Fibroblast of lung (primary cell): ENCODE measurements around the gene LBH. TPM values are rescaled to one million over a fixed set of nuclear protein-coding genes. Genes with fewer than 3 reads are reported as not detected.

ENCODE experiments used
- DNase-seq, 2 donors: peaks; one replicate each; pipeline versions ENCODE4 v3.0.0 to v3.0.0-alpha.2; 2010; ENCODE audit warnings: low read depth in 2 of 2
- H2AFZ ChIP-seq: 2 replicates; pipeline ENCODE4 v1.5.1; 2012; ENCODE audit warnings: low read length, control low read depth, inconsistent platforms
- H3K27ac ChIP-seq: 2 replicates; pipeline ENCODE4 v1.5.1; 2011; ENCODE audit warnings: low read length, control low read depth; ENCODE audit not compliant: insufficient read depth
- H3K27me3 ChIP-seq: 2 replicates; pipeline ENCODE4 v1.5.1; 2011; ENCODE audit warnings: mild to moderate bottlenecking, low read length; ENCODE audit not compliant: control insufficient read depth, insufficient read depth
- H3K36me3 ChIP-seq: 2 replicates; pipeline ENCODE4 v1.5.1; 2011; ENCODE audit warnings: low read length; ENCODE audit not compliant: control insufficient read depth, insufficient read depth
- H3K4me1 ChIP-seq: 2 replicates; pipeline ENCODE4 v1.5.1; 2011; ENCODE audit warnings: low read length; ENCODE audit not compliant: control insufficient read depth, insufficient read depth; ENCODE audit errors: extremely low read depth
- H3K4me2 ChIP-seq: 2 replicates; pipeline ENCODE4 v1.5.1; 2011; ENCODE audit warnings: low read length, control low read depth; ENCODE audit not compliant: insufficient read depth; ENCODE audit errors: extremely low read depth
- H3K4me3 ChIP-seq, 4 experiments: fragments of 200-600 bp in 1 of 4; sonication (generic) in 1 of 4; replicated peaks in 1 of 4; 2 replicates each; pipeline ENCODE4 v1.5.1; 2011 to 2016; ENCODE audit warnings: low read length in 4 of 4, low read depth in 3 of 4, mild to moderate bottlenecking in 3 of 4, control low read depth in 2 of 4, inconsistent platforms in 1 of 4, mixed read lengths in 1 of 4; ENCODE audit not compliant: insufficient read depth in 1 of 4; ENCODE audit errors: control extremely low read depth in 1 of 4
- H3K79me2 ChIP-seq: 2 replicates; pipeline ENCODE4 v1.5.1; 2012; ENCODE audit warnings: mild to moderate bottlenecking, low read length, inconsistent platforms; ENCODE audit not compliant: control insufficient read depth, insufficient read depth
- H3K9ac ChIP-seq: 2 replicates; pipeline ENCODE4 v1.5.1; 2011; ENCODE audit warnings: mild to moderate bottlenecking, low read length, control low read depth; ENCODE audit not compliant: insufficient read depth
- H3K9me3 ChIP-seq: 2 replicates; pipeline ENCODE4 v1.5.1; 2012; ENCODE audit warnings: low read depth, low read length; ENCODE audit not compliant: control insufficient read depth, insufficient read depth
- H4K20me1 ChIP-seq: 2 replicates; pipeline ENCODE4 v1.5.1; 2011; ENCODE audit warnings: low read length; ENCODE audit not compliant: control insufficient read depth, insufficient read depth; ENCODE audit errors: extremely low read depth
- EZH2 ChIP-seq: IDR thresholded peaks from 2 replicates; pipeline ENCODE4 v1.5.1; 2012; ENCODE audit warnings: low read length, control low read depth, mild to moderate bottlenecking; ENCODE audit errors: missing control alignments
- polyA plus RNA-seq, 2 donors: library from polyadenylated mRNA; depleted of rRNA in 1 of 2; stranded (reverse) in 1 of 2; unstranded in 1 of 2; fragments of >200 nt; gene quantifications; 2 replicates each; pipeline ENCODE4 v1.2.1, GENCODE V29; 2011 to 2012; ENCODE audit warnings: missing spikeins in 1 of 2
- total RNA-seq: library from RNA; depleted of rRNA; stranded (reverse); fragments of >200 nt; gene quantifications from 2 replicates; pipeline ENCODE4 v1.2.1, GENCODE V29; 2014
- TF ChIP-seq, protein P1 (sequence below), 2 donors: IDR thresholded peaks in 1 of 2; conservative IDR thresholded peaks in 1 of 2; 1 replicate in 1 of 2; 2 replicates in 1 of 2; pipeline ENCODE4 v1.5.1; 2011 to 2012; ENCODE audit warnings: low read length in 2 of 2, control low read depth in 1 of 2, inconsistent platforms in 1 of 2, low read depth in 1 of 2, mild to moderate bottlenecking in 1 of 2

Gene LBH
- total and polyA plus RNA-seq, 2 donors (not counting 1 experiment from before 2014, with no cell fraction given): 604 to 926 TPM

- no peak for TF ChIP-seq EZH2
- Histone ChIP-seq H3K36me3 (peaks cover 1% of the 10 kb centered on the region), H3K4me1 (peaks cover 5% of the 10 kb centered on the region), H3K4me3 (peak overlapping the region in 1 of 4 experiments; percentile 8), H3K9ac (no peak overlapping the region), H3K27me3 (no peaks in the 10 kb centered on the region), H3K27ac (no peak overlapping the region), H3K4me2 (peak overlapping the region; percentile 48), H3K79me2 (no peaks in the 10 kb centered on the region), H2AFZ (no peak overlapping the region), H4K20me1 (no peaks in the 10 kb centered on the region), H3K9me3 (no peaks in the 10 kb centered on the region)
- peak; percentile 66 to 71 for DNase-seq
Measured at GRCh38 chr2:30265052-30266015, 34.0 kb downstream of the LBH start.

GRCh38 chr2:30266051-30266621, 34.8 kb downstream of the LBH start:
- Histone ChIP-seq H3K27ac (no peak overlapping the region), H3K4me1 (peaks cover 5% of the 10 kb centered on the region), H2AFZ (no peak overlapping the region), H3K4me2 (peak overlapping the region; percentile 48), H3K4me3 (peak overlapping the region in 1 of 4 experiments; percentile 8), H3K79me2 (no peaks in the 10 kb centered on the region), H3K27me3 (no peaks in the 10 kb centered on the region), H3K36me3 (no peaks in the 10 kb centered on the region), H3K9me3 (no peaks in the 10 kb centered on the region), H4K20me1 (no peaks in the 10 kb centered on the region), H3K9ac (no peak overlapping the region)
- no peak for TF ChIP-seq EZH2
- TF ChIP-seq, protein P1, sequence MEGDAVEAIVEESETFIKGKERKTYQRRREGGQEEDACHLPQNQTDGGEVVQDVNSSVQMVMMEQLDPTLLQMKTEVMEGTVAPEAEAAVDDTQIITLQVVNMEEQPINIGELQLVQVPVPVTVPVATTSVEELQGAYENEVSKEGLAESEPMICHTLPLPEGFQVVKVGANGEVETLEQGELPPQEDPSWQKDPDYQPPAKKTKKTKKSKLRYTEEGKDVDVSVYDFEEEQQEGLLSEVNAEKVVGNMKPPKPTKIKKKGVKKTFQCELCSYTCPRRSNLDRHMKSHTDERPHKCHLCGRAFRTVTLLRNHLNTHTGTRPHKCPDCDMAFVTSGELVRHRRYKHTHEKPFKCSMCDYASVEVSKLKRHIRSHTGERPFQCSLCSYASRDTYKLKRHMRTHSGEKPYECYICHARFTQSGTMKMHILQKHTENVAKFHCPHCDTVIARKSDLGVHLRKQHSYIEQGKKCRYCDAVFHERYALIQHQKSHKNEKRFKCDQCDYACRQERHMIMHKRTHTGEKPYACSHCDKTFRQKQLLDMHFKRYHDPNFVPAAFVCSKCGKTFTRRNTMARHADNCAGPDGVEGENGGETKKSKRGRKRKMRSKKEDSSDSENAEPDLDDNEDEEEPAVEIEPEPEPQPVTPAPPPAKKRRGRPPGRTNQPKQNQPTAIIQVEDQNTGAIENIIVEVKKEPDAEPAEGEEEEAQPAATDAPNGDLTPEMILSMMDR (conservative IDR thresholded peaks at IDR 0.05 in 1 of 2, IDR thresholded peaks at IDR 0.05 in 1 of 2; ENCODE audit: low read depth in 1 of 2, low read length in 2 of 2): no peak
- DNase-seq: peak in 1 of 2 donors; percentile 29

DNA sequence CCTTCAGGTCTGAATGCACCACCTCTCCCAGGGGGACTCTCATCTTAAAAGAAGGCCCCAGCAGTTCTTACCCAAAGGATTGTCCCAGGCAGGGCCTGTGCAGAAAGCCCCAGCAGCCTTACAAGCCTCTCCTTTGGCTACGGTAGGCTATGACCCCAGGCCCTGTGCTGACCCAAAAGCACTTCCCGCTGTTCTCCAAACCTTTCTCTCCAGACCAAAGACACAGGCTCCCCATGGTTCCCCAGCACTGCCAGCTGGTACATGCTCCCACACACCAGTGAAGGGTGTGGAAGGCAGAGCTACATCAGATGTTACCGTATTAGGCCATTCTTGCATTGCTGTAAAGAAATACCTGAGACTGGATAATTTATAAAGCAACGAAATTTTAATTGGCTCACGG, 35.4 kb downstream of the LBH start:
- H2AFZ ChIP-seq: no peak overlapping the region
- H3K27me3 ChIP-seq: no peaks in the 10 kb centered on the region
- peaks cover 5% of the 10 kb centered on the region for H3K4me1 ChIP-seq
- H3K36me3 ChIP-seq: no peaks in the 10 kb centered on the region
- no peak overlapping the region for H3K4me3 ChIP-seq
- no peaks in the 10 kb centered on the region for H3K9me3 ChIP-seq
- H3K9ac ChIP-seq: no peak overlapping the region
- no peaks in the 10 kb centered on the region for H3K79me2 ChIP-seq
- DNase-seq: no peak
- TF ChIP-seq, protein P1 (conservative IDR thresholded peaks at IDR 0.05 in 1 of 2, IDR thresholded peaks at IDR 0.05 in 1 of 2; ENCODE audit: low read depth in 1 of 2, low read length in 2 of 2): no peak
- TF ChIP-seq EZH2: no peak
- H3K4me2 ChIP-seq: no peak overlapping the region
- H3K27ac ChIP-seq: no peak overlapping the region
- no peaks in the 10 kb centered on the region for H4K20me1 ChIP-seq
